Dermis blood vessel endothelial cell (primary cell): ENCODE measurements around the gene TACC3. TPM values are rescaled to one million over a fixed set of nuclear protein-coding genes. Genes with fewer than 3 reads are reported as not detected.
A peak's percentile ranks its signal among the peaks of the same experiment; 100 is the strongest.

Source experiments
- DNase-seq: peaks from one replicate; pipeline ENCODE4 v3.0.0; 2010
- total RNA-seq: library from RNA; depleted of rRNA; stranded (reverse); fragments of >200 nt; gene quantifications from 2 replicates; pipeline ENCODE4 v1.2.3, GENCODE V29; 2014

The TACC3 gene
- total RNA-seq, 1 donor from 2014 or later: 13.4 TPM

DNA sequence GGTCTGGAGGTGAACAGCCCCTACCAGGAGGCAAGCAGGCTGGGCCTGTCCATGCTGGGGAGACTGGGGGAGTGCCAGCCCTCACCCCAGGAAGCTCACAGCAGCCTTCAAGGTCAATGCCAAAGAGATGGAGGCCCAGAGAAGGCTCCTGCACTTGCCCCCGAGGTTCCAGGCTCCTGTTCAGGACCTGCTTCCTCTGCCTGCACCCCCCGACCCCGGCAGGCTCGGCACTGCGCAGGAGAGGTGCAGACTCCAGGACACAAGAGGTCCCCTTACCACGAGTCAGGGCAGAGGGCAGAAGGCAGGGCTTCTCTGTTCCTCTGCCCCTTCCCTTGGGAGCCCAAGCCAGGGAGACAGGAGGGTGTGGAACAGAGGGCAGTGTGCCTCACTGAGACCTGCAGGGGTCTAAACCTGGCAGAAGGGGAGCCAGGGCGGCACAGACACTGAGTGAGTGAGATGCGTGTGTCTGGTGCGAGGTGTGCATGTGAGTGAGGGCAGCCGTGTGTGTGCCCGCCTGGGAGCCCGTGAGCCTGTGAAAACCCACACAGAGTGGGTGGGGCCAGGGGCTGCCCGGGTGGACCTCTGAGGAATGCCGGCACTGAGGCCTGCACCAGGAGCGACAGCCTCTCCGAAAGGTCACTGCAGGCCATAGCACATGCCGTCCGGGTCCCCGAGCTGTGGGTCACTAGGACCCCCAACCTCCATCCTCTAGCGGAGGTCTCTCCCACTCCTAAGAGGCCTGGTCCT is 41.1 kb downstream of the TACC3 start:
- no peak for DNase-seq

DNA sequence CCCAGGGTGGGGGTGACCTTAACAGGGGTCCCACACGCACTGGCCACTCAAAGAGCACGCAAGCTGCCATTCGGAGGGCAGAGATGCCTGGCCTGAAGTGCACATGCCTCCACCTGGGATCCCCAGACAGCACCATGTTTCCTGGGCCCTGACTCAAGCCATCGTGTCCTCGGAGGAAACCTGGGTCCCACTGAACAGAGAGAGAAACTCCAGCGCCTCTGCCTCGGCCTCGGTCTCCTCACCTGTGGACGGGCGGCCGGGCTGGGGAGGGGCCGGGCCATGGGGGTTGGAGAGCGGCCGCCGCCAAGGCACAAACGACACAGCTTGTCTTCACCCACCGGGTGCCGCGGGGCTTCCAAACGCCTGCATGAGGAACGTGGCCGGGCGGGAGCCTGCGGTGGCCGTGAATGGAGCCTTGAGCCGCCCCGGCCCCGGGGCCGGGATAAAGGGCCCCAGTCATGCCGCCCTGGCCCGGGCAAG is 41.8 kb downstream of the TACC3 start:
- no peak for DNase-seq

DNA sequence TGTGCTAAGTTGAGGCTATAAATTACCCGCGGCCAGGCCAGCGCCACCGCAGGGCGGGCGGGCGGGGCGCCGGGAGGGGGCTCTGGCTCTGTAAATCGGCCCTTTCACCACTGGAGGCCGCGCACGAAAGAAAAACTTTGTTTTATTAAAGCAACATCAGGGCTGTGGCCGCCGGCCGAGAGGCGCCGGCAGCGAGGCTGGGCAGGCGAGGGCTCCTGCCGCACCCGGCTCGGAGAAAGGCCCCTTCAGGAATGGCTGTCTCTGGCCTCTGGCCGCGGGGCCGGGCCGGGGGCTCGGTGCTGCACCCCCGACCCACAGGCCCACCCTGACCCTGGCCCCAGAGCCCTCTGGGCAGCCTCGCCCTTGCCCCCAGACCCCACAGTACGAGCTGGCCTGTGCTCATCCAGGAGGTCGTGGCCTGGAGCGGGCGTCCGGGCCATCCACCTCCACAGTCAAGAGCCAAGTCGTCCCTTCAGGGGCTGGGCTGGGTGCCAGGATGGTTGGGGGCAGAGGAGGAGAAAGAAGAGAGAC is 42.3 kb downstream of the TACC3 start:
- peak; percentile 52 for DNase-seq

DNA sequence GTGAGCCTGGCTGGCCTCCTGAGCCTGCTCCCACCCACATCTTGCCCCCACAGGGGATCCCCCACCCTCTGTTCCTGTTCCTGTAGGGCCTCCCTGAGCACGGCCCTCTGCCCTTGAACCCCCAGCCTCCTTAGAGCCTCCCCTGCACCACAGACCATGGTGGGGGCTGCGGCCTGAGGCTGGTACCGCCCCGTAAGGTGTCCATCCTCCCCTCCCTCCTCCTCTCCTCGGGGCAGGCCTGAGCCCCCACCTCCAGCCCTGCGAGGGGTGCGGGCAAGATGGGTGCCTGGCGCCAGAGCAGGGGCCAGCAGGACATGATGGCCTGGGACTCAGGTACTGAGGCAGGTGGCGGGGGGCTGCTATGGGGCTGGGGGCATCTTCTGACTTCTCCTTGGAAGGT is 43.3 kb downstream of the TACC3 start:
- DNase-seq: no peak

DNA sequence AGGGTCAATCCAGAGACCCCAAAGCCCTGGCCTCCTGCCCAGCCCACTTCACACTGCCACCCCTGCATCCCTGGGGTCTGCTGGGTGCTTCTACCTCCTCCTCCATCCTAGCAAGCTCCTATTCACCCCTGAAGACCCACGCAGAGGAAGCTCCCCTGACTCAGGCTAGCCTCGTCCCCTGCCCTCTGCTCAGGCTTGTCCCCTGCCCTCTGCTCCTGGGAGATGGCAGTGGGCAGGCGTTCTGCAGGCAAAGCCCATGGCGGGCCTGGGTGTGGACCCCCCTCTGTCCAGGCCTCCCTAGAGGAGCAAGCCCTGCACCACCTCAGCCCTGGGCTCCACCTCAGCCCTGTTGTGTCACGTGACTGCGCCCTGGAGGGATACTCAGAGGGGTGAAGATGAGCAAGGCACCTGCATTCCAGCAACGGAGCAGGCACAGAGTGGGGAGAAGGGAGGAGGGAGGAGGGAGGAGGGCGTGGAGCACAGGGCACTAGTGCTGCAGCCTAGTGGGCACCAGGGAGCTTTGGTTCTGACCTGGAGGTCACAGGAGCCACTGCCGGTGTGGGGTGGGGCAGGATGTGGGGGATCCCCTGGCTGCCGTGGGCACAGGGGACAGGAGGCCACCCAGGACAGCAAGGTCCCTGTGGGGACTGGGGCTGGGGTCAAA is 44.2 kb downstream of the TACC3 start:
- DNase-seq: no peak

DNA sequence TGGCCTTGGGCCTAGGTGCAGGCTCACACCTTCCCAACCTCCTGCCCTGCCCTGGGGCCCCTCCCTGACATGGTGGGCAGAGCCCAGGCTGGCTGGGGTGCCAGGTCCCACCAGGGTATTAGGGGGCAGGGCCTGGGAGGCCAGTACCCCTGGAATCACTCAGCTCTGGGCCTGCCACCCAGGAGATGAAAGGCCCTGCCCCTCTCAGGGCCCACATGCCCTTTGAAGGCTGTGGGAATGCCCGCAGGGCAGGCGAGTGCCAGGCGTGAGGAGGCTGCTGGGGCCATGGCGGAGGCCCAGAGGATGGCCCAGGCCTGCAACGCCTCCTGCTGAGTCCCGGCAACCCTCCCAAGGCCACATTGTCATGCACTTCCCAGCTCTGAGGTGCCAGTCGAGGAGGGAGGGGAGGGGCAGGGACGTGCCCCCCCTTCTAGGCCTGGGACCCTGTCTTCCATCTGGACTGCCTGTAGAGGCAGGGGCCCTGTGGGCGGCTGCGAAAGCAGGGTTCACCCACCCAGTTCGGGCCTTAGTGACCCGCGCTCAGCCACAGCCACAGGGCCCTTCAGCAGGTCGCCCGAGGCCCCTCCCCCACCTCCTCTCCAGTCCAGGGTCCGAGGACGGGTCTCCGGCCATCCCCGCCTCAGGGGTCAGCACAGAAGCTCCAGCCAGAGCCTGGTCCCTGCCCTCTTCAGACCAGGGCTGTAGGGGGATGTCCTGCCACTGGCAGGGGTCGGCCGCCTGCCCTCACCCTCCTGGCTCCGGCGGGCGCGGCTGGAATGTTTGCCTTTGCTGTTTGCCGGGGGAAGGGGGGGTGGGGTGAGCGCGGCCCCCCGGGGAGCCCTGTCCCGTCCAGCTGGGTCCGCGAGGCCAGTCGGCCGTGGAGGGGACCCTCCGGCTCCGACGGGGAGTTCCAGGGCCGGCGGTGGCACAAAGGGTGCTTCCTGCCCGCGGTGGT is 45.1 kb downstream of the TACC3 start:
- DNase-seq: no peak

DNA sequence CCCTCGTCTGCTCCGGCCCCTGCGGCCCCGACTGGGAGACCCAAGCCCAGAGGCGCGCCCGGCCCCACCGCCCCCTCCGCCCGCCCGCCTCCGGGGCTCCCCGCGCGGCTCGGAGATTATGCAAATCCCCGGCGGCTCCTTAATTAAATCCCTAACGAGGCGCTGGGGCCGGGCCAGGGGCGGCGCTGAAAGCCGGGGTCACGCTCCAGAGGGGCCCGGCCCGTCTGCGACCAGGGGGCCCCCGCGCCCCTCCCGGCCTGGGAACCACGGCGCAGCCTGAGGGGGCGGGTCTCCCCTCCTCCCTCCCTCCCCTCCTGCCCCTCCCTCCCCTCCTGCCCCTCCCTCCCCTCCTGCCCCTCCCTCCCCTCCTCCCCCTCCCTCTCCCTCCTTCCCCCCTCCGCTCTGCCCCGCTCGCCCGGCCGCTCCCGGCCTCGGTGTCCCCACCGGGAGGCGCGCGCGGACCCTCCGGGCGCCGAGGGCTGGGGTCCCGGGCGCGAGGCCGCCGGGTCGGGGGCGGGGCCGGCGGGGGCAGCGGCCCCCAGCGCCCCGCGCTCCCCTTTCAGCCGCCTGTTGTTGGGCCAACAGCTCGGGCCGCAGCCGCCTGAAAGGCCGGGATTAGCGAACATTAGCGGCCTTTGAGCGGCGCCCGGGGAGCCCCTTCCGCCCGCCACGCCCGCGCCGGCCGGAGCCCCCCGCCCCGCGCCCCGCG is 45.9 kb downstream of the TACC3 start:
- no peak for DNase-seq

DNA sequence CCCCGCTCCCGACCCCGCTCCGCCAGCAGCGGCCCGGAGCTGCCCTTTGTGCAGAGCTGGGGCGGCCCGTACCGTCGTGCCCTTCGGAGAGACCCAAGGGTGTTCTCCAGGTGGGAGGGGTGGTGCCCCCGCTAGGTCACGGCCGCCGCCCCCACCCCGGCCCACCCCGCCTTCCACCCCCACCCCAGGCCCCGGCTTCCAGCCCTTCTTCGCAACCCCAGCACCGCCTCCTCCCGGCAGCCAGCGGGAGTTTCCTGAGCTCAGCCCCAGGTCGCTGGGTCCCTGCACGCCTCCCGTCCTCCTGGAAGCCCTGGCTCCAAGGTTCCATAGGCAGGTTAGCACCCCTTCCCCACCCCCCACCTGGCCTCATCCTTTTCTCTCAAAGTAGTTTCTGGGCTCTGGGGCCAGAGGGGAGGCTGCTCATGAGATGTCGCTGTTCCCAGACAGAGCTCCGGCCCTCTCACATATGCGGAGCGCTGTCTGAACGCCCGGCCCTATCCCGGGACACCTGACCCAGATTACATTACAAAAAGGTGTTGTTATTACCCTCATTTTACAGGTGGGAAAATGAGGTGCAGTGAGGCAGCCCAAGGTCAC is 46.5 kb downstream of the TACC3 start:
- peak; percentile 59 for DNase-seq

DNA sequence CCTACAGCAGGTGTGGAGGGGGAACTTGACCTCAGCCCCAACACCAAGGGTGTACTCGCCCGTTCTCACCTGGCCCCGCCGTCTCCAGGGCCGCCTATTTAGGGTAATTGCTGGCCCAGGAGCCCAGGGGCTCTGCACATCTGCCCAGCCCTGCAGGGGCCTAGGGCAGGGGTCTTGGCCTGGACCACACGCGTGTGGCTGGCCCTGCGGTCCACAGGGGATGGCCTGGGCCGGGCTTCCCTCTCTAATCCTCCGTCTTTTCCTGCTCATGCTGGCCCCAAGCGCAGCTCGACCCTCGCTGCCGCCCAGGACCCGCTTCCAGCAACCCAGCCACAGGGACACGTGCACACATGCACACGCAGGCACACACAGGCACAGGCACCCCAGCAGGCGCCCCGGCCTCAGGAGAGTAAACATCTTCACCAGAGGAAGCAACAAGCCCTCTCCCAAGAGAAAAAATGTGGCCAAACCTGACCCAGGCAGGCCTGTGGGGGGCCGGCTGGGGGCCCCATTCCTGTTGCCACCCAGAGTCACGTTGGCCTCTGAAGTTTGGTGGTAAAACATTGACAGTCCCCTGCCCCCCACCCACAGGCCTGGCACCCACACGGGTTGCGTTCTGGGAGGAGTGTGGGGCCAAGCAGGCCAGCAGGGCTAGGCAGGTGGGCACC is 47.2 kb downstream of the TACC3 start:
- no peak for DNase-seq

DNA sequence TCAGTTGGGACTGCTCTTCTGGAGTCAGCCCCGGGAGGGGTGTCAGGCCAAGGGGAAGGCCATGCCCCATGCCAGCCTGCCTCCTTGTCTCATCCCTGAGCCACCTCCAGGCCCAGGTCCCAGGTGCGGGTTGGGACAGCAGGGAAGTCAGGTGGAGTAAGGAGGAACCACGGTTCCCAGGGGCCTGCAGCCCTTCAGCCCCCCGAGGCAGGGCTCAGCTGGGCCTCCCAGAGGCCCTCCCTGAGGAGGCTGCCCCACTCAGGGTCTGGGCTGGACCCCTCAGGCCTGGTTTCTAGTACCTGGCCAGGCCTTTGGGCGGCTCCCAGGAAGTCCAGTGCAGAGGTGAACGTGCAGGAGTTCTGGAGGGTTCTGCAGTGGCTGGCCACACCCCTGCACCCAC is 48.4 kb downstream of the TACC3 start:
- DNase-seq: no peak

DNA sequence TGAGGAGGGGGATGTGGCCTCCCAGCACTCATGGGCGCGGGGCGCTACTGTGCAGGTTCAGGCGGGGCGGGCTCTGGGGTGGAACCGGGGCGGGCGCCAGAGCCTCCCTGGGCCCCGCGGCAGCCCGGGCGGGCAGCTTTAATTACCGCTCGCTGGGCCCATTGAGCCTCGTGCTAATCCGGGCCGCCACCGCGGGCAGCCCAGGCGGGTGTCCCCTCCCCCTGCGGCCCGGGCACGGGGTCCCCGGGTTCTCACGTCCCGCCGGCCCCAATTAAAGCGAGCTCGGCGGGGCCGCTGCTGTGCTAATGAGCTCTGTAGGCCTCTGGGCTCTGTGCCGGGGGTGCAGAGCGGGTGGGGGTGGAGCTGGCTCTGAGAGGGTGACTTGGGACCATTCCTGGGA is 48.9 kb downstream of the TACC3 start:
- DNase-seq: no peak

DNA sequence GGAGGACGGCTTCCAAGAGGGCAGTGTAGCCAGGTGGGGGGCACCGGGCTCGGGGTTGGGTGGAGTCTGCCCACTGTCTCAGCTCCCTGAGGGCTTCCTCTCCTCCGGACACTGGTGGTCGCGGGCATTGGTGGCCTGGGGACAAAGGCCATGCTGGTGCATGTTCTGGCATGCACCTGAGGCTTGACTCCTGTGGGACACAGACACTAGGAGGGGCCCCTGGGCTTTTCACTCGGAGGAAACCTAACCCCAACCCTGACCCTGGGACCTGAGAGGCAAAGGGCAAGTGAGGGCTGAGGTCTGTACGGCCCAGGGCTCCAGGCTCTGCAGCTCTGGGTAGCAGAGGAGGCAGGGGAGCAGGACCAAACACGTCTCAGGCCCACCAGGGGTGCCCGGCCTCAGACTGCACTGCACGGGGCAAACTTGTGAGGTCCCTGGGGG is 49.5 kb downstream of the TACC3 start:
- no peak for DNase-seq

DNA sequence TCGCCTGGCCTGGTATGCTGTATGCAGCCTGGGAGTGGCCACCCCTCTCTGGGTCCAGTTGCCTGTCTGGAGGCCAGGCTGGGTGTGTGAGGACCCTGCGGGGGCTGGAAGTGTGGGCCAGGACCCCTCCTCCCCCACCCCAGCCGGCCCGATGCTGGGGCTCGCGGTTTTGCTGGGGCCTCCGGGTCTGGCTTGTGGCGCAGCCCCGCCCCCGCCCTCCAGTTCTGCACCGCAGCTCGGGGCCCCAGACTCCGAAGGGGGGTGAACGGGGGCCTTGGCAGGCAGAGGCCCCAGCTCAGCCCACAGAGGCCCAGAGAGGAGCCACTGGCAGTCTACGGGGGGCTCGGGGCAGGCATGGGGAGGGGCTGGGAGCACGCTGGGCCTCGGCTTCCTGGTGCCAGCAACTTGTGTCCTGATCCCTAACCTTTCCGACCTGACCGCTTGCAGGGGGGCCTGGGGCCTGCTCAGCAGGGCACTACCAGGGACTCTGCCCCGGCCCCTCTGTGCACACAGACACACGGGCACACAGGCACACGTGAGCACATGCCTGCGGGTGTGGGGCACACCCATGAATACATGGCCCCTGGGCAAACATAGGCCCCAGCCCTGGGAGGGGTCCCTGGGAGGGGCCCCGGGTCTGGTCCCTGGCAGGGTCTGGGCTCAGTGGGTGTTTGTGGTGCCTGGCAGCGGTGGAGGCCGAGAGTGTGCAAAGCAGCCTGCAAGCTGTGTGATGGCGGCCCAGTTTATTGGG is 50.4 kb downstream of the TACC3 start:
- no peak for DNase-seq

DNA sequence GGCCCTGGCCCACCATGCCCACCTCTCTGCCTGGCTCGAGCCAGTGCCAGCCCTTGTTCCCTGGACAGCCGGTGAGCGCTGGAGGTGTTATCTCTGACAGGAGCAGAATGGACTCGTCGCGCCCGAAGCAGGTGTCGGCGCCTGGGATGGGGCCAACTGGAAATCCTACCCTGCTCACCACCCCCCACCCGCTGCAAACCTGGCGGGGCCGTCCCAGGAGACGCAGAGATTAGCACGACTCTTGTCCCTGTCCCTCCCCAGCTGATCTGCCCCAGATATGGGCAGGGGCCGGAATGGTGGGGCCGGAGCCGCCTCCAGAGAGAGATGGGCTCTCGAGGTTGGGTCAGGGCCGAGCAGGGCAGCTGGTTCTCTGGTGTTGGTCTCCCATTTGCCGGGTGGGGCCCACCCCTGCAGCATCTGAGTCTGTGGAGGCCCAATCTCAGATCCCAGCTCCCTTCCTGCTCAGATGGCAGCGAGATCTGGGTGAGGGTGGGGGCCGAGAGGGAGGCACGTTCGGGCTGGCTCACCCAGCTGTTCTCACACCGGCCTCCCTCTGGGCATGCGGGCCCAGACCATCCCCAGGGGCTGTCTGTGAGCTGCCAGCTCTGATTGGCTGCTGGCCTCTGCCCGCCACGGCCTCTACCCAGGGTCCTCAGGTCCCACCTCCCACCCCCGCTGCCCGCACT is 51.7 kb downstream of the TACC3 start:
- DNase-seq: no peak

DNA sequence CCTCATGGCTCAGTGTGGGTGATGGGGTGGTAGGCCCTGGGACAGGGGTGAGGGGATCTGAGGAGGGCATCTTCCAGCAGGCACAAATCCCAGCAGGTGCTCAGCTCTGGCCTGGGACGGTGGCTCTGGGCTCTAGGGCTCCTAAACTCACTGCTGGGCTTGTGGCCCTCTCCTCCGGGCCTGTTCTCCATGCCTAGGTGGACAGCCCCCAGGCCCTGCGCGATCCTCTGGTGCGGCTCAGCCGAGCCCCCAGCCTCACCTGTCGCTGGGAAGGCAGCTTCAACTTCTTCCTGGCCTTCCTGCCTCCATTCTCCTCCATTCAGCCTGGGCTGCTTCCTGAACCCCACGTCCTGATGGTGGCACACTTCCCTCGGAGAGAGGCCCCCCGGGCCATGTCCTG is 52.4 kb downstream of the TACC3 start:
- no peak for DNase-seq

DNA sequence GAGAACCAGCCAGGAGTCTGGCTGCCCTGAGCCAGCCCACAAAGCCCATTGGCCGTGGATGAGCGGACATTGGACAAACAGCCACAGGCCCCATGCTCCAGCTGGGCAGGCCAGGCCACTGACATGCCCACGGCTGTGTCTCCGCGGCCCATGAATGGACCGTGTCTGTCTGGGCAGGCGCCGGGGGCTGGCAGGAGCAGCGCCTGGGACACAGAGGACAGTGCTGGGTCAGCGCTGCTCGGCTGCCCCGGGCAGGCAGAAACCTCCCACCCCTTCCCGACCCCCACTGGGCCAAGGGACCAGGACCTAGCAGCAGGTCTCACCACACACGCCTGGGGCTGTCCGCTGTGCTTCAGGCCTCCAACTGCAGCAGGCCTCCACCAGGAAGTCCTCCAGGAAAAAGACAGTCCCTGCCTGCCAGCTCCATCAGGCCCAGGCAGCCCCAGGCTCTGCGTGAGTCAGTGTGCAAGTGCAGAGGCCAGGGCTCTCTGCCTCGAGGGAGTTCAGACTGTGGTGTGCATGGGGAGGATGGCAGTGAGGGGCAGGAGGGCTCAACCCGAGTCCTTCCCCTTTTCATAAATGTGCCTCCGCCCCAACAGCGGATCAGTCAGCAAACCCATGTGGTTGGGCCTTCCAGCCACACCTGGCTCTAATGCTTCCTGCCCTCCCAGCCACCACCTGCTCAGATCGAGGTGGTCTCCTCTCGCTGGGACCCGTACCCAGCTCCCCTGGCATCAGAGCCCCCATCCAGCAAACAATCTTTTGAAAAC is 54.6 kb downstream of the TACC3 start:
- no peak for DNase-seq

DNA sequence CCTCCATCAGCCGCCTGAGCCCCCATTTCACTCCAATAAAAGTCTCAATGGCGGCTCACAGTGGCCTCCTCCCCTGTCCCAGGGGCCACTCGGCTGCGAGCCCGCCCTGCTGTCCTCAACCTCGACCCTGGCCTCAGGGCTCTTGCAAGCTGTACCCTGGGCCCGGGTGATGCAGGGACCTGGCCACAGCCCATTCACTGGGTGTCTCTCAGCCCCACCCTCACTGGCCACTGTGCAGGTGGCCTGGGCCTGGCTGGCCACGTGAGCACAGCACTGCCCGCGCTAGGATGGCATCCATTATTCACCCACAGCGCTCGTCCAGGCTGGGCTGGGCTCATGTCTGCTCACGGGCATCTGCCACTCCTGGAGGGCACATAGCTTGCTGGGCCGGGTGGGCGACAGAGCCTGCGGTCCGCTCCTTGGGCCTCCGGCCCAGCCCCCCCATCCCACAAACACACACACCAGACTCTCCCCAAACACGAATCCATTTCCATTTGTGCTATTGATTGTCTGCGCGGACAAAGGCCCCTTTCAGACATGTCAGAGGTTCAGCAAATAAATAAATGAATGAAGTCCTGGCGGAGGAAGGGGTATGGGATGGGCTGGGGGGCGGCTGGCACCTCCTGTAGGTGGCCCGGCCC is 55.3 kb downstream of the TACC3 start:
- no peak for DNase-seq
